Inflammatory macrophage treated with lipopolysaccharide for 1 hour (primary cell): ENCODE results near the gene NVL.
"Not testable (repeated sequence)": the region's sequence is repeated elsewhere in the genome, so short reads cannot be mapped to it uniquely, and the experiment has no call there.

ENCODE experiments used
- DNase-seq, 2 donors: peaks; one replicate each; pipeline ENCODE4 v3.0.0-alpha.2; 2020 to 2022

Gene NVL

DNA sequence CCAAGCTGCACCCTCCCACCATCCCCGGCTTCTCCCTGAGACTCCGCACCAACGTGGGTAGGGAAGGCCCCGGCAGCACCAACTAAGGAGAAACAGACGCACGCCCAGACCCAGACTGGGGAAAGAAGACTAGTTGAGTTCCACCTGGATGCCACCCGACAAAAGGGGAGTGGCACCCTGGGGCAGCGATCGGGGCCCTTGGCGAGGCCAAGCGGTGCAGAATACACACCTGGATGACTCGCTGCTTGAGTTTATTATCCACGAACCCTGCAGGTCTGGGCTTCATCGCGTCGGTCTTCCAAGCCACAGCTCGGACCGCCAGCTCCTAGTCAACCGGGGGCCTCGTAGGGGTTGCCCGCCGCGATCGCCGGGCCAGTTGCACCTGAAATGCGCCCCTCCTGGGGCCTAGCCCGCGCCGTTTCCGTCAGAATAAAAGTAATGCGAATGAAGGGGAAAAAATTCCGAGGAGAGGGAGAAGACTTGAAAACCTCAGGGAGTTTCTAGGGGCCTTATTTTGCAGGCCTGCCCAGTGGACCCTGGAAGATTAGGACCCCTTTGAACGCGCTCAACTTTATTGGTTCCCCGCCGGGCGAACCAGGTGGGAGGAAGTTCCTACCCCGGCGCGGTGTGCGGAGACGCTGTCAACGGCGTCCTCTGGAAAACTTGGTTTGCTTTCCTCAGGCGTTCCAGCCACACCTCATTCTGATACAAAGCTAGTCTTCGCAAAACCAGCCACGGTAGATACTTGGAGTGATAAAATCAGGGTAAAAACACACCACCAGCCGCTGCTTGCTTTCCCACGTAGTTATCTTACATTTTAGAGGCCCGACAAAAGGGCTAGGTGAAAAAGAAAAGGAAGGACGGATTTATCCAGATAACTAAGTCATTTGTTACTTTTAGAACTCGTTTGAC lies at the start of gene NVL:
NVL (minus strand) TSS at position 331 of the 912 bp plus-strand sequence; CDS start at position 286, 45 bp downstream.
- peak; percentile 79 to 88 for DNase-seq

DNA sequence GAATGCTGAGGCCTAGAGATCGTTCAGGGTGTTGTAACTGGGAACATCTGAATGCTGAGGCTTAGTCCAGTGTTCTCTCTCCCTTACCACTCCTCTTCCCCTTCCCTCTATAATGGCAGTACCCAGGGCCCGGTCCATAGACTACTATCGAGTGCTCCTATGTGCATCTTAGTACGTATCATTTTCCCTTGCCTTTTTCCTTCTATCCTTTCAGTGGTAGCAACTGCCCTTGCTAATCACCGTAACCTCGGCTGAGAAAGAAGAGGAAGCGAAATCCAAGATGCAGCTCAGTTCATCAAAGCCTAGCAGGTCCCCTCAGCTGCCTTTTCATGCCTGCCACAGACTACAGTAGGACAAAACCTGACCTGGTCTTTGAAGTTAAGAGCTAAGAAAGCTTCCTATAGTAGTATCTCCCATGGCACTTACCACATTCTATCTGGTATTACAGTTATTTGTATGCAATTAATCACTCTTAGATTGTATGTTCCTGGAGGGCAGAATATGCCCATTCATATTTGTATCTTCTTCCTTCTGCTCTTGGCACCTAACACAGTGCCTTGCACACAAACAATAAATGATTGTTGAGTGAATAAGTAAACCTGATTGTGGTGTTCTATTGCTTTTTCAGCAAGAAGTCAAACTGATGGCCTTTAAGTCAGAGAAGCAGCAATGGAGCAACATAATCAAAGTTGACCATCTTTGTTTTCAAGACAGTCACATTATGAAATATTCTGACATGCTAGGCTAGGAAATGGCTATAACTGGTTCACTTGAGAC lies 49.1 kb upstream of the NVL start:
- DNase-seq, result peak; percentile 3 to 20

DNA sequence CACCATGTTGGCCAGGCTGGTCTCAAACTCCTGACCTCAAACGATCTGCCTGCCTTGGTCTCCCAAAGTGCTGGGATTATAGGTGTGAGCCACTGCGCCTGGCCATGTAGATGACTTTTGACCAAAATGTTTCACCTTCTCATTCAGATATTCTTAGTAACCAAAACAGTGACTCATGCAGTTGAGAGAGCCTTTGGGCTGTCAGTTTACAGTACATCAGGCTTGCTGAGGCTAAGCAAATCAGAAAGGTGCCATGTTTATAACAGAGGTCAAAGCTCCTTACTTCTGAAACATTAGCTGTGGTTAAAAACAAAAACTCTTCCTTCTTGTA lies 47.7 kb upstream of the NVL start:
- peak in 1 of 2 donors; percentile 4 for DNase-seq

DNA sequence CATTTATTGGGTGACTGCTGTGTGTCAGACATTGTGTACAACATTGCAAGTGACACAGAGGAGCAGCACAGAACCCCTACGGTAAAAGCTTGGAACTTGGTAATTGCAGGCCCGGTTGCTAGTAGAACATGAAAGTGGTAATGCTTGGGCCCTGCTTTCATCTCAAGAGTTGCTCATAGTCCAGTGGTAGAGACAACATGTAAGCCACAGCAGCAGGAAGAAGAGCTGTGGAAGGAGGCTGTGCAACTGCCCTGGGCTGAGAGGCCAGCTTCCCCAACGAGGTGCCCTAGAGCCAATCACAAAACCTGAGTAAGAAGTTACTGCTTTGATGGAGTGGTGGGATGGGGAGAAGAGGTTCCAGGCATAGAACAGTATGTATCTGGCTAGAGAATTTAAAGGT lies 45.1 kb upstream of the NVL start:
- no peak for DNase-seq

DNA sequence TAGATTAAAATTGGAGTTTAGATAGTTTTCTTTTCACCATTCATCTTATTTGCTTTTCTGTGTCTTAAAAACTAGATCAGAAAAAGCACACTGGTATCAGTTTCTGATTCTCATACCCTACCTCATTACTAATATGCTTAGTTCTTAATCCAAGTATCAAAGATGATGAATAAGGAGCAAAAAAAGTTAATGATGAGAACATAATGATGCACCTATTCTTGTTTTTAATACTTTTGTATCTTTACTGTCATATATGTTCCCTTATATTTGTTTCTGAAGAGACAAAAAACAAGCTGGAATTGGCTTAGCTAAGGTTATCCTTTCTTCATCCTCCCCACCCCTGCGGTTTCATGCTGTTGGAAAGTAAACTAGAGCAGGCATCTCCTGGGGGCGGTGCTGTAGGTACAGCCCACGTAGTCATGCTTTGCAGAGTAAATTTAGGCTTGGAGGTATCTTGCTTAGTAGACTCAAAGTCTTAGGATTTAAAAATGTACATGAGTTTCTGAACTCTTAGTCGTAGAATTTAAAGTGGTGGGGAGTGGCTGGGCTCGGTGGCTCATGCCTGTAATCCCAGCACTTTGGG lies 43.1 kb upstream of the NVL start:
- DNase-seq, result no peak

DNA sequence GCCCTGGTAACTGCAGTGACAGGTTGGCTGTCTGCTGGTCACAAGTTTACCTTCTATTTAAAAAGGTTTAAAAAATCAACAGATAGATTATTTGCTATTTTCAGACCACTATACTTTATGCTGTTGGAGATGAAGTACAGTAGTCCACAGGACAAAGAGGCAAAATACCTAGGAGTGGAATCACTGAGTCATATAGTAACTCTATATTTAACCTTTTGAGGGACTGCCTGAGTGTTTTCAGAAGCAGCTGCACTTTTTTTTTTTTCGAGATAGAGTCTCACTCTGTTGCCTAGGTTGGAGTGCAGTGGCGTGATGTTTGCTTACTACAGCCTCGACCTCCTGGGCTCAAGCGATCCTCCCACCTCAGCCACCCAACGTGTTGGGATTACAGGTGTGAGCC lies 38.4 kb upstream of the NVL start:
- DNase-seq, result no peak

DNA sequence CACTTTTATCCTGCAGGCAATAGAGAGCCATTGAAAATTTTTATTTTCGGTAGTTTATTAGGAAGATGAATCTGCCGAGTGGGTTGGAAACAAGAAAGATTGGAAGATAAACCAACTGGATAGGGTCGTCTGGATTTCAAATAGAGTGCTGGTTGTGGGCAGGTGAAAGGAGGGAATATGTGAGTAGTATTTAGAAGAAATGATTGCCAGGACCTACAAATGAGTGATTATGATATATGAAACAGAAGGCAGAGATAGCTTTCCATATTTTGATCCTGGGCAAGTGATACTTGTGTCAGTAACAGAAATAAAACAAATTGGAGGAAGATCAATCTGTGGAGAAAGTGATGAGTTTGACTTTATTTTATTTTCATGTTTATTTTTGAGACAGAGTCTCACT lies 29.2 kb upstream of the NVL start:
- DNase-seq, result no peak

DNA sequence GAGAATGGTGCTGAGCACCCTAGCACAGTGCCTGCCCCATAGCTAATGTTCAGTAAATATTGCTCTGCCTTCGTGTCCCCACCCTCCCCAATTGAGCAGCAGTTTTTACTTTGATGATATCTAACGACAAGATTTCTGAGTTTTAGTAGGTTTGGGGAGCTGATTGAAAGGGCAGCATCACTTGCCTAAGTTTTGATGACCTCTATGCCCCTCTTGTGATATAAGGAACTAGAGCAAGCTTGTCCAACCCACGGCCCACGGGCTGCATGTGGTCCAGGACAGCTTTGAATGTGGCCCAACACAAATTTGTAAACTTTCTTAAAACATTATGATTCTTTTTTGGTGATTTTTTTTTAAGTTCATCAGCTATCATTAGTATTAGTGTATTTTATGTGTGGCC lies 28.3 kb upstream of the NVL start:
- DNase-seq, result peak; percentile 41 to 53

DNA sequence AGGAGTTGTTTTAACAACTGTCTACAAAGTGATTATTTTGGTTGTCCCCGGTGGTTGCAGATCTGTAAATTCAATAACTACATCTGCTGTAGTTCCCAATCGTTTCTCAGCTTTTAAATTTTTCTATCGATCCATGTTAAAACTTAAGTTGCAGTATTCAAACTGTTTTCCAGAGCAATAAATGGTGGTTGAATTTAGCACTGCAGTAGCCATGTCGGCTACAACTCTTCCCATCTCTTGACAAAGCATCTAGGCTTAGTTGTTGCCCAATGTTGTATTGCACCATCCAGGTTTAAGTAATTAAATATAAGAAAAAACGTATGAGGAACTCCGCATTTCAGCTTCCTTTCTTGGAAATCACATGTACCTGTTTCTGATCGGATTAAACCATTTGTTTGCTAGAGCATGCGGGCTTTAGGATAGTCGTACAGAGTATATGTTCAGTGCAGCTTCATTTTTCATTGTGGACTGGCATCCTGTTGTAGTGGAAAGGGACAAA lies 27.7 kb upstream of the NVL start:
- peak; percentile 78 to 91 for DNase-seq

DNA sequence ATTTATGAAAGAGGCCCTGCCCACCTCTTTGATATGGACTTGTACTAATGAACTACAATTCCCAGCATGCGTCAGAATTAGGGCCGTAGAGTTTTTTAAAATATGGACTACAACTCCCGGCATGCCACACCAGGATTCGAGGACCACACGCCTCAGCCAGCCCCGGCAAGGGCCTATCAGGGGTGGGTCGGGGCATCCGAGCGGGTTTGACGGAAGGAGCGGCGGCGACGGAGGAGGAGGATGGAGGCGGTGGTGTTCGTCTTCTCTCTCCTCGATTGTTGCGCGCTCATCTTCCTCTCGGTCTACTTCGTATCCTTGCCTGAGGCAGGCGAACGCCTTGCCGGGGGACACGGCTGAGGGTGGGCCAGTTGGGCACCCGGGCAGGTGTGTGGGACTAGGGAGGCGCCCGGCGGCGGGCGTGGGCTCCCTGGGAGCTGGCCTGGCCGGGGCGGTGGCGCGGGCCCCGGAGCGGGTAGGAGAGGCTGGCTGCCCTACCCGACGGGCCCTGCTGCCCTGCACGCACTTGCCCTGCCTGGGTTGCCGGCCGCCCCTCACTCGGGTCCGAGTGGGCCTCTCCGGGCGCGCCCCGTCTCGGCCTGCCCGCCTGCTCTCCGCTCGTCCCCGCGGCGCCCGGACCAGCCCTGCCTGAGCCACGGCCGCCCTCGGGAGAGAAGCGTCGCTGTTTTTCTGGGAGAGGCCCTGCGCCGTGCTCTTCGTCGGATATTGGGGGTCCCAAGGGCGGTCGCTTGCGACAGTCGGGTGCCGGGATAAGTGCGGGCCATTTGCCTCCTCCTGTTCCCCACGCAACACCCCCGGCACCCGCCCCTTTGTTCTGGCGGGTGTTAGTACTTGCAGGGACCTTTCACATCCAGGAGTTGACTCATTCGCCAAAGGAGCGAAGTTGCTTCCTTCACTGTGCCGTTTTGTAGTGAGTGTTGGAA lies 27.0 kb upstream of the NVL start, which contains the start of gene CNIH4:
CNIH4 (plus strand) TSS at position 195 of the 941 bp plus-strand sequence; CDS start at position 241, 46 bp downstream.
- DNase-seq, result peak; percentile 93 to 94

DNA sequence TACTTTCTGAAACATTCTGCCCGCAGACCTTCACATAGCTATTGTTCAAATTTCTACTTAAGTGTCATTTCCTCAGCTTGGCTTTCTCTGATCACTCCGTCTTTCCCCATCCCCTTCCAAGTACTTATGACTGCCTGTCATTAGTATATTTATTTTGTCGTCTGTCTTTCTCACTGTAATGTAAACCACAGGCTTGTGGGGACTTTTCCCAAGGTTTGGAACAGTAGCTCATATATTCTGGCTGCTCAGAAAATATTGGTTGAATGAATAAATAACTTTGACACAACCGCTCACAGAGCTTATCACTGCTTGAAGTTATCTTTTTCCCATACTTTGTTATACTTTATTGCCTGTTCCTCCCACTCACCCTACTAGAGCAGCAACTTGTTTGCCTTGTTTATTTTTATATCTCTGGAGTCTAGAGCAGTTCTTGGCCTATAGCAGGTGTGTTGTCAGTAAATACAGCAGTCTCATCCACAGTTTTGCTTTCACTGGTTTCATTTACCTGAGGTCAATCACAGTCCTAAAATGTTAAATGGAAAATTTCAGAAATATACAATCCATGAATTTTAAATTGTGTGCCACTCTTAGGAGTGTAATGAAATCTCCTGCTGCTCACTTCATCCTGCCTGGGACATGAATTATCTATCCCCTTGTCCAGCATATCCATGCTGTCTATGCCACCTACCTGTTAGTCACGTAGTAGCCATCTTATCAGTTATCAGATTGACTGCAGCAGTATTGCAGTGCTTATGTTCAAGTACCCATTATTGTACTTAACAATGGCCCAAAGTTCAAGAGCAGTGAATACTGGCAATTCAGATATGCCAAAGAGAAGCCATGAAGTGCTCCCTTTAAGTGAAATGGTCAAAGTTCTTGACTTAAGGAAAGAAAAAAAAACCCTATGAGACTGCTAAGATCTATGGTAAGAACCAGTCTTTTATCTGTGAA lies 24.3 kb upstream of the NVL start:
- no peak for DNase-seq

DNA sequence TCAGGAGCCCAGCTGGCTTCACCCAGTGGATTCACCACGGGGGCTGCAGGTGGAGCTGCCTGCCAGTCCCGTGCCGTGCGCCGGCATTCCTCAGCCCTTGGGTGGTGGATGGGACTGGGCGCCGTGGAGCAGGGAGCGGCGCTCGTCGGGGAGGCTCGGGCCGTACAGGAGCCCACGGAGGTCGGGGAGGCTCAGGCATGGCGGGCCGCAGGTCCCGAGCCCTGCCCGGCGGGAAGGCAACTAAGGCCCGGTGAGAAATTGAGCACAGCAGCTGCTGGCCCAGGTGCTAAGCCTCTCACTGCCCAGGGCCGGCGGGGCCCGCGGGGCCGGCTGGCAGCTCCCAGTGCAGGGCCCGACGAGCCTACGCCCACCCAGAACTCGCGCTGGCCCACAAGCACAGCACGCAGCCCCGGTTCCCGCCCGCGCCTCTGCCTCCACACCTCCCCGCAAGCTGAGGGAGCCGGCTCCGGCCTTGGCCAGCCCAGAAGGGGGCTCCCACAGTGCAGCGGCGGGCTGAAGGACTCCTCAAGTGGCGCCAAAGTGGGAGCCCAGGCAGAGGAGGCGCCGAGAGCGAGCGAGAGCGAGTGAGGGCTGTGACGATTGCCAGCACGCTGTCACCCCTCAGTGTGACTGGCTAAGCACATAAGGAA lies 22.6 kb upstream of the NVL start:
- DNase-seq, result not testable (repeated sequence)

DNA sequence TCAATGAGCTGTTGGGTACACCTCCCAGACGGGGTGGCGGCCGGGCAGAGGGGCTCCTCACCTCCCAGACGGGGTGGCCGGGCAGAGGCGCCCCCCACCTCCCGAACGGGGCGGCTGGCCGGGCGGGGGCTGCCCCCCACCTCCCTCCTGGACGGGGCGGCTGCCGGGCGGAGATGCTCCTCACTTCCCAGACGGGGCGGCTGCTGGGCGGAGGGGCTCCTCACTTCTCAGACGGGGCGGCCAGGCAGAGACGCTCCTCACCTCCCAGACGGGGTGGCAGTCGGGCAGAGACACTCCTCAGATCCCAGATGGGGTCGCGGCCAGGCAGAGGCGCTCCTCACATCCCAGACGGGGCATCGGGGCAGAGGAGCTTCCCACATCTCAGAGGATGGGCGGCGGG lies 19.7 kb upstream of the NVL start:
- DNase-seq, result not testable (repeated sequence)

DNA sequence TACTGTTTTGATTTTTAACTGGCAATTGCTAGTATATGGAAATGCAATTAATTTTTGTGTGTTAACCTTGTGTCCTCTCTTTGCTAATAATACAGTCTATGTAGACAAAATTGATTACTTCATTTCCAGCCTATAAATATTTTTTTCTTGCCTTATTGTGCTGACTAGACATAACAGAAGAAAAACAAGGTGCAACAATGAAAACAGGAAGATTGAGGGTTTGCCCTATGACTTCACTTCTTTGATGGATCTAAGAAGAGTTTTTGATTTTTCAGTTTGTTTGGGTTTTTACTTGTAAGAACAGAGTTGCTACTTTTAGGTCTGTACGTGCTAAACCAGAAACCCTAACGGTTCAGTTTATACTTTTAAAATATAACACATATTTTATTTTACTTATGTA lies 18.2 kb upstream of the NVL start:
- no peak for DNase-seq

DNA sequence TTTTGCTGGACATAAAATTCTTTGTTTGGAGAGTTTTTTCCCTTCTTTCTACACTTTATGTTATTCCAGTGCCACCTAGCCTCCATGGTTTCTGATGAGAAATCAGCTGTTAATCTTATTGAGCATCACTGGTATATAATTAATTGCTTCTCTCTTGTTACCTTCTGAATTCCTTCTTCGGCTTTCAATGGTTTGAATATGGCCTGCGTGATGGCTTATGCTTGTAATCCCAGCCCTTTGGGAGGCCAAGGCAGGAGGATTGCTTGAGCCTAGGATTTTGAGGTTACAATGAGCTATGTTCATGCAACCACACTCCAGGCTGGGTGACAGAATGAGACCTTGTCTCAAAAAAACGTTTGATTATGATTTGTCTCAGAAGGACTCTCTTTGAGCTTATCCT lies 13.7 kb upstream of the NVL start:
- no peak for DNase-seq

DNA sequence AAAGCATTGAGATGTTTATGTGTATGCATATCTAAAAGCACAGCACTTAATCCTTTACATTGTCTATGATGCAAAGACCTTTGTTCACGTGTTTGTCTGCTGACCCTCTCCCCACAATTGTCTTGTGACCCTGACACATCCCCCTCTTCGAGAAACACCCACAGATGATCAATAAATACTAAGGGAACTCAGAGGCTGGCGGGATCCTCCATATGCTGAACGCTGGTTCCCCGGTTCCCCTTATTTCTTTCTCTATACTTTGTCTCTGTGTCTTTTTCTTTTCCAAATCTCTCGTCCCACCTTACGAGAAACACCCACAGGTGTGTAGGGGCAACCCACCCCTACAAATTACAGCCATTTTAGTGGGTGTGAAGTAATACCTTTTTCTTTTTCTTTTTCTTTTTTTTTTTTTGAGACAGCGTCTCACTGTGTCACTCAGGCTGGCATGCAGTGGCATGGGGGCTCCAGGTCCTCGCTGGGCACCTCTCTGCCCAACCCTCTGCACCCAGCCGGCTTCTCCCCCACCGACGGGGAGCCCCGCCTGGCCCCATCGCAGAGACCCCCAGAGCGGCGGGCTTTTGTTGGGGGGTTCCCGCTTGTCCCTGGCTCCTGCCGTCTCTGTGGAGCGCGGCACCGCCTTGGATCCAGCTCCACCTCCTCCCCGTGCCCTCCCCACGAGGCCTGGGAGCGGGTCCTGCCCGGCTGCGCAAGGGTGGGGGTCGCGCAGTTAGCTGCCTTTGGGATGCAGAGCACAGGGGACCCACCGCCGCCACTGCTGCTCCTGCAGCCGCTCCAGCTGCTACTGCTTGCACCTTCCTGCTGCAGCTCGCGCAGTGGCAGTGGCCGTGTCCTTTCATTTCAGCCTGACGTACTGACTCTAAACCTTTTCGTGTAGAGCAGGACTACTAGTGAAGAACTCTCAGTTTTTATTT lies 10.7 kb upstream of the NVL start:
- peak in 1 of 2 donors; percentile 33 for DNase-seq

DNA sequence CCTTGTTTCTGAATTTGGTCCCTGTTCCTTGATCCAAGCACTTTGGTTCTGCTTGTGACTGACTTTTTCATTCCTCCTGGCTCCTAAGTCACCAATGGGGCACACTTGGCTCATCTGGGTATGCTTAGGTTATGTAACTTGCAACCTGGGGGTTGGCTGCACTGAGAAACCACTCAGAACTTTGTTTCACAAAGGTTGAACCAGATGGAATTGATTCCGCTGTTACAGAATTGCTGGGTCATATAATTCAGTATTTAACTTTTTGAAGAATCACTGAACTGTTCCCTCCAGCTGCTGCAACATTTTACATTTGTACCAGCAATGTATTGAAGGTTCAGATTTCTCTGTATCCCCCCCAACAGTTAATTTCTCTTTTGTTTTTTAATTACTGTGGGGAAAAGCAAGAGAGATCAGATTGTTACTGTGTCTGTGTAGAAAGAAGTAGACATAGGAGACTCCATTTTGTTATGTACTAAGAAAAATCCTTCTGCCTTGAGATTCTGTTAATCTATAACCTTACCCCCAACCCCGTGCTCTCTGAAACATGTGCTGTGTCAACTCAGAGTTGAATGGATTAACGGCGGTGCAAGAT lies 9.6 kb upstream of the NVL start:
- no peak for DNase-seq

DNA sequence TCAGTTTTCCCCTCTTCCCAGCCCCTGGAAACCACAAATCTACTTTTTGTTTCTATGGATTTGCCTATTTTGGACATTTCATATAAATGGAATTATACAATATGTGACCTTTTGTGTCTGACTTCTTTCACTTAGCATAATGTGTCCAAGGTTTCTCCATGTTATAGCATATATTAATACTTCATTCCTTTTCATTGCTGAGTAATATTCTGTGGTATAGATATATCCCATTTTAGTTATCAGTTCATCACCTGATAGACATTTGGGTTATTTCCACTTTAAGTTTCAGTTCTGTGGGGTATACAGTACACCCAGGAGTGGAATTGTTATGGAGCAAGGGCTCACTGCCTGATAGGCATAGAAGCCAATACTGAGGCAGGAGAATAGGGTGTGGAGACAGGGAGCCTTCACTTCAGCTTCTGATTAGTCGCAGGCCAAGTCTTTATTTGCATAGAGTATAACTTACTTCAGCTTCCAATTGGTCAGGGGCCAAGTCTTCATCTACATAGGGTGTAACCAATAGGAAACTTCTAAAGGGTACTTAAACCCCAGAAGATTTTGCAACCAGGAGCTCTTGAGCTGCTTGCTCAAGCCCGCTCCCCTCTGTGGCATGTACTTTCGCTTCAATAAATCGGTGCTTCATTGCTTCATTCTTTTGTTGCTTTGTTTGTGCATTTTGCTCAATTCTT lies 8.3 kb upstream of the NVL start:
- peak; percentile 6 to 33 for DNase-seq
